H1 (cell line): ENCODE measurements around the gene CHST2.

Experiments used
- ATF2 ChIP-seq: IDR thresholded peaks from 2 replicates; pipeline ENCODE4 v1.6.1; 2012; ENCODE audit warnings: low read length, inconsistent platforms
- CREB1 ChIP-seq: IDR thresholded peaks from 2 replicates; pipeline ENCODE4 v1.6.1; 2012; ENCODE audit warnings: inconsistent platforms
- CTCF ChIP-seq, 3 experiments: IDR thresholded peaks; 1 replicate in 2 of 3; 2 replicates in 1 of 3; pipeline versions ENCODE4 v1.5.1 to v1.6.1; 2011; ENCODE audit warnings: low read length in 3 of 3, mild to moderate bottlenecking in 3 of 3, inconsistent platforms in 2 of 3, low read depth in 1 of 3, moderate library complexity in 1 of 3; ENCODE audit not compliant: insufficient read depth in 1 of 3; ENCODE audit errors: control extremely low read depth in 1 of 3
- EGR1 ChIP-seq: IDR thresholded peaks from 2 replicates; pipeline ENCODE4 v1.6.1; 2011; ENCODE audit warnings: low read depth, low read length, borderline replicate concordance
- EZH2 ChIP-seq: fragments of 200-600 bp; sonication (generic); IDR thresholded peaks from 2 replicates; pipeline ENCODE4 v1.7.1; 2012; ENCODE audit warnings: low read depth, mild to moderate bottlenecking, moderate library complexity, low read length, inconsistent platforms; ENCODE audit not compliant: severe bottlenecking
- FOSL1 ChIP-seq: IDR thresholded peaks from 2 replicates; pipeline ENCODE4 v1.6.1; 2011; ENCODE audit warnings: mild to moderate bottlenecking, low read depth, low read length, moderate library complexity; ENCODE audit not compliant: insufficient read depth
- JUN ChIP-seq: IDR thresholded peaks from 2 replicates; pipeline ENCODE4 v1.6.1; 2011; ENCODE audit warnings: low read depth, mild to moderate bottlenecking, improper control_type of control experiment, low read length
- PHF8 ChIP-seq: fragments of 200-600 bp; sonication (generic); conservative IDR thresholded peaks from 2 replicates; pipeline ENCODE4 v1.7.1; 2012; ENCODE audit warnings: low read depth, mild to moderate bottlenecking, inconsistent platforms, low read length, moderate library complexity
- POLR2A ChIP-seq, 2 experiments: IDR thresholded peaks; 1 replicate in 1 of 2; 2 replicates in 1 of 2; pipeline ENCODE4 v1.6.1; 2011; ENCODE audit warnings: low read depth in 2 of 2, low read length in 2 of 2, mild to moderate bottlenecking in 2 of 2; ENCODE audit errors: control extremely low read depth in 1 of 2
- POU5F1 ChIP-seq: IDR thresholded peaks from 2 replicates; pipeline ENCODE4 v1.6.1; 2011; ENCODE audit warnings: low read depth, mild to moderate bottlenecking, low read length, moderate library complexity
- RAD21 ChIP-seq, 2 experiments: IDR thresholded peaks in 1 of 2; conservative IDR thresholded peaks in 1 of 2; 2 replicates each; pipeline ENCODE4 v1.6.1; 2011; ENCODE audit warnings: low read depth in 2 of 2, low read length in 2 of 2, improper control_type of control experiment in 1 of 2, inconsistent platforms in 1 of 2, mild to moderate bottlenecking in 1 of 2, moderate library complexity in 1 of 2
- RBBP5 ChIP-seq: IDR thresholded peaks from 2 replicates; pipeline ENCODE4 v1.7.1; 2012; ENCODE audit warnings: low read depth, mild to moderate bottlenecking, inconsistent platforms, low read length, moderate library complexity, borderline replicate concordance
- SIN3A ChIP-seq, 2 experiments: IDR thresholded peaks in 1 of 2; conservative IDR thresholded peaks in 1 of 2; 2 replicates each; pipeline ENCODE4 v1.6.1; 2011 to 2012; ENCODE audit warnings: low read length in 2 of 2, improper control_type of control experiment in 1 of 2, low read depth in 1 of 2, mild to moderate bottlenecking in 1 of 2
- SUZ12 ChIP-seq: fragments of 200-600 bp; sonication (generic); IDR thresholded peaks from 2 replicates; pipeline ENCODE4 v1.6.1; 2012; ENCODE audit warnings: mild to moderate bottlenecking, inconsistent platforms, low read length, moderate library complexity, mixed read lengths

- TF ChIP-seq POLR2A (IDR thresholded peaks at IDR 0.05; ENCODE audit: control extremely low read depth in 1 of 2, low read depth in 2 of 2, low read length in 2 of 2) (no peak), CTCF (IDR thresholded peaks at IDR 0.05; ENCODE audit: control extremely low read depth in 1 of 3, insufficient read depth in 1 of 3, low read depth in 1 of 3, low read length in 3 of 3) (no peak), CREB1 (no peak), FOSL1 (no peak), EGR1 (no peak), RBBP5 (no peak), EZH2 (no peak), ATF2 (no peak), JUN (no peak), RAD21 (IDR thresholded peaks at IDR 0.05 in 1 of 2, conservative IDR thresholded peaks at IDR 0.05 in 1 of 2; ENCODE audit: low read depth in 2 of 2, low read length in 2 of 2) (no peak), POU5F1 (no peak), PHF8 (no peak), SIN3A (conservative IDR thresholded peaks at IDR 0.05 in 1 of 2, IDR thresholded peaks at IDR 0.05 in 1 of 2; ENCODE audit: low read depth in 1 of 2, low read length in 2 of 2) (no peak), SUZ12 (no peak)
Measured at GRCh38 chr3:143078883-143079282, 40.7 kb upstream of the CHST2 start.
